HFF-Myc (cell line): ENCODE results near the gene EXOC6B.

ENCODE experiments used
- DNase-seq: peaks from one replicate; pipeline ENCODE4 v3.0.0-alpha.2; 2011; ENCODE audit warnings: low read depth; ENCODE audit errors: extremely low read depth
- H3K4me3 ChIP-seq: replicated peaks from 2 replicates; pipeline ENCODE4 v1.5.1; 2011; ENCODE audit warnings: low read depth, mild to moderate bottlenecking, control low read depth, low read length
- CTCF ChIP-seq: IDR thresholded peaks from 2 replicates; pipeline ENCODE4 v1.5.1; 2012; ENCODE audit warnings: mild to moderate bottlenecking, low read depth, low read length, control low read depth; ENCODE audit errors: missing control alignments

The EXOC6B gene

GRCh38 chr2:72183466-72183865 is 642.4 kb downstream of the EXOC6B start:
- H3K4me3 ChIP-seq = no peak overlapping the region
- DNase-seq = no peak
- TF ChIP-seq CTCF = no peak

DNA sequence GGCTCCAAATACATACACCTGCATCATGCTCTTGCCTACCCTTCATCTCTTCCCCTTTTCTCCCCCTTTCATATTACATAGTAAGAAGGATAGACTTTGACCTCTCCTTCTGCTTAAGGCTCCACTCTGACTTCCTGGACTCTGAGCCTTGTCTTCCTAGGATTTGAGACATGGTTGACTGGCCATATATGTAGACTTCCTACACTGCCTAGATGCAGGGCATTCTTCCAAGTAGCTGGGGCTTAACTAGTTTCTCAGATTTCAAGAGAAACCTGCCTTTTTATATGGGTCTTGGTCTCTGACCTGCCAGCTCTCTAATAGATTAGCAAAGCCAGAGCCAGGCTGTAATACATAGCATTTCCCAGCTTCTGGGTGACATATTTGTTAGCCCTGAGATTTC is 642.8 kb downstream of the EXOC6B start:
- no peak for TF ChIP-seq CTCF
- no peak for DNase-seq
- H3K4me3 ChIP-seq = no peak overlapping the region

- no peak for TF ChIP-seq CTCF
- DNase-seq = no peak
- H3K4me3 ChIP-seq = no peak overlapping the region
These were observed 643.3 kb downstream of the EXOC6B start for GRCh38 chr2:72182547-72182946.

GRCh38 chr2:72181616-72182015 is 644.2 kb downstream of the EXOC6B start:
- TF ChIP-seq CTCF = no peak
- H3K4me3 ChIP-seq = no peak overlapping the region
- no peak for DNase-seq

DNA sequence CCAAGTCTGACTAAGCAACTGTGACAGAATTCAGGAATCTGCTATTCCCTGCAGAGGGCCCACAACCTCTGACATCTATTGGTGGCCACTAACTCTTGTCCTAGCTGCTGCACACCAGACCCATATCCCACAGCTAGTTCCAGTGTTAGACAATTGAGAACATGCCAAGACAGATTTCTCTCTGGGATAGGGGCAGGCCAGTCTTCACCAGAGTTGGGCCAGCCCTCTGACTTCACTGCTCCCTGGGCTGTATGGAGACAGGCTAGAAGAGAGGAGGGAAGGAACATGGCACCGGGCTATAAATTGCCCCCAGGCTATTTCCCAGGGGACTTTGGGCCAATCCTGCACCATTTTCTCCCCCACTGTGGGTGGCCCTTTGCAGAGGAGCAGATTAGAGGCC is 645.5 kb downstream of the EXOC6B start:
- no peak for TF ChIP-seq CTCF
- no peak overlapping the region for H3K4me3 ChIP-seq
- DNase-seq = no peak

- H3K4me3 ChIP-seq = no peak overlapping the region
- DNase-seq = no peak
- no peak for TF ChIP-seq CTCF
These were observed 647.3 kb downstream of the EXOC6B start for GRCh38 chr2:72178551-72178950.

GRCh38 chr2:72176281-72176680 is 649.6 kb downstream of the EXOC6B start:
- no peak for DNase-seq
- TF ChIP-seq CTCF = no peak
- H3K4me3 ChIP-seq = no peak overlapping the region
